ENCODE results near the gene SPATA18.

GRCh38 chr4:52107336-52107735 is 56.2 kb downstream of the SPATA18 start:
- no peak for TF ChIP-seq EZH2 (IDR thresholded peaks at IDR 0.05; ENCODE audit: insufficient read depth, poor library complexity, severe bottlenecking)
- TF ChIP-seq EZH2phosphoT487 (IDR thresholded peaks at IDR 0.05; ENCODE audit: insufficient read depth, low read depth) = no peak

Measured in GM23248 (cell line).